Colonic mucosa (tissue), 4 donors: Measurements from ENCODE around the gene TAF15. TPM values are rescaled to one million over a fixed set of nuclear protein-coding genes. Genes with fewer than 3 reads are reported as not detected.

Source experiments
- DNase-seq: peaks from one replicate; pipeline ENCODE4 v3.0.0-alpha.2; 2020
- H3K27ac ChIP-seq: fragments of 200-600 bp; one replicate; pipeline ENCODE4 v1.8.0; 2021
- H3K27me3 ChIP-seq: fragments of 200-600 bp; one replicate; pipeline ENCODE4 v1.8.0; 2021
- H3K36me3 ChIP-seq: fragments of 200-600 bp; one replicate; pipeline ENCODE4 v1.8.0; 2021
- H3K4me1 ChIP-seq: fragments of 200-600 bp; one replicate; pipeline ENCODE4 v1.8.0; 2021; ENCODE audit warnings: mild to moderate bottlenecking
- H3K4me3 ChIP-seq: fragments of 200-600 bp; one replicate; pipeline ENCODE4 v1.8.0; 2021
- H3K9ac ChIP-seq, 2 donors: one replicate each; pipeline ENCODE4 v1.7.0; 2013; ENCODE audit warnings: control low read depth in 2 of 2, low read depth in 2 of 2, low read length in 2 of 2
- H3K9me3 ChIP-seq: fragments of 200-600 bp; one replicate; pipeline ENCODE4 v1.8.0; 2021
- CTCF ChIP-seq: fragments of 200-600 bp; IDR thresholded peaks from one replicate; pipeline ENCODE4 v1.8.0; 2022; ENCODE audit warnings: antibody characterized with exemption, mild to moderate bottlenecking
- intact Hi-C: fragments of 100-400 bp; cut with DNase I; formaldehyde crosslinking; loops from one replicate; pipeline ENCODE4 v1.14.1; 2022
- total RNA-seq, 2 donors: library from RNA; stranded (reverse); fragmentation: NEBNext Ultra II Directional in 1 of 2; extraction: Animal tissue kit (Norgen Biotek cat#: 25700) in 1 of 2; gene quantifications; one replicate each; pipeline ENCODE4 v1.2.1, GENCODE V29; 2021
- donor health status: healthy.
- donor health status: DM: no; HTN: no; CAD: no.
- donor health status: DM: no; HTN: no; CAD: no.

Gene TAF15
- total RNA-seq, 2 donors from 2014 or later: 132 to 218 TPM

- Histone ChIP-seq H3K9me3 (no peaks in the 10 kb centered on the region), H3K36me3 (no peaks in the 10 kb centered on the region), H3K4me1 (no peaks in the 10 kb centered on the region), H3K27me3 (no peaks in the 10 kb centered on the region), H3K27ac (no peak overlapping the region), H3K4me3 (no peak overlapping the region), H3K9ac (no peak overlapping the region)
- intact Hi-C loops: no loop called here
- TF ChIP-seq CTCF: no peak
- peak; percentile 58 for DNase-seq
Observed at GRCh38 chr17:35775583-35775982, 33.7 kb upstream of the TAF15 start.

GRCh38 chr17:35778641-35779196 is 30.6 kb upstream of the TAF15 start:
- H3K27me3 ChIP-seq: no peaks in the 10 kb centered on the region
- intact Hi-C loops: no loop called here
- no peak overlapping the region for H3K4me3 ChIP-seq
- H3K36me3 ChIP-seq: no peaks in the 10 kb centered on the region
- TF ChIP-seq CTCF: no peak
- H3K27ac ChIP-seq: no peak overlapping the region
- no peaks in the 10 kb centered on the region for H3K9me3 ChIP-seq
- peaks cover 5% of the 10 kb centered on the region for H3K4me1 ChIP-seq
- no peak overlapping the region for H3K9ac ChIP-seq
- DNase-seq: no peak

GRCh38 chr17:35780950-35781349 is 28.3 kb upstream of the TAF15 start:
- DNase-seq: no peak
- no peaks in the 10 kb centered on the region for H3K27me3 ChIP-seq
- no peaks in the 10 kb centered on the region for H3K36me3 ChIP-seq
- intact Hi-C loops: no loop called here
- no peak overlapping the region for H3K4me3 ChIP-seq
- no peaks in the 10 kb centered on the region for H3K9me3 ChIP-seq
- H3K4me1 ChIP-seq: peaks cover 9% of the 10 kb centered on the region
- H3K9ac ChIP-seq: no peak overlapping the region
- no peak overlapping the region for H3K27ac ChIP-seq
- no peak for TF ChIP-seq CTCF

- no peak for DNase-seq
- no peak overlapping the region for H3K4me3 ChIP-seq
- intact Hi-C loops: no loop called here
- H3K27ac ChIP-seq: peak overlapping the region; percentile 71
- H3K9ac ChIP-seq: peak overlapping the region in 1 of 2 donors; percentile 73
- H3K4me1 ChIP-seq: peaks cover 21% of the 10 kb centered on the region
- H3K36me3 ChIP-seq: no peaks in the 10 kb centered on the region
- TF ChIP-seq CTCF: no peak
- H3K27me3 ChIP-seq: no peaks in the 10 kb centered on the region
- no peaks in the 10 kb centered on the region for H3K9me3 ChIP-seq
Observed at GRCh38 chr17:35784895-35785294, 24.4 kb upstream of the TAF15 start.

GRCh38 chr17:35786941-35787432 is 22.3 kb upstream of the TAF15 start:
- intact Hi-C loops: no loop called here
- no peaks in the 10 kb centered on the region for H3K9me3 ChIP-seq
- no peak overlapping the region for H3K4me3 ChIP-seq
- H3K36me3 ChIP-seq: no peaks in the 10 kb centered on the region
- H3K9ac ChIP-seq: no peak overlapping the region
- TF ChIP-seq CTCF: no peak
- peaks cover 21% of the 10 kb centered on the region for H3K4me1 ChIP-seq
- no peak for DNase-seq
- no peaks in the 10 kb centered on the region for H3K27me3 ChIP-seq
- peak overlapping the region; percentile 75 for H3K27ac ChIP-seq
